ENCODE measurements around the gene PRM3. TPM values are rescaled to one million over a fixed set of nuclear protein-coding genes. Genes with fewer than 3 reads are reported as not detected.

Gene PRM3
- total RNA-seq, 1 experiment from 2014 or later, result not detected

GRCh38 chr16:11258553-11259492, 14.6 kb downstream of the PRM3 start:
- no peak for DNase-seq (ENCODE audit: low read depth)

GRCh38 chr16:11257131-11257938, 16.1 kb downstream of the PRM3 start:
- DNase-seq (ENCODE audit: low read depth), result peak; percentile 82

- no peak for DNase-seq (ENCODE audit: low read depth)
Observed at GRCh38 chr16:11256661-11257130, 16.7 kb downstream of the PRM3 start.

GRCh38 chr16:11255737-11256660, 17.4 kb downstream of the PRM3 start, which contains the start of gene SOCS1:
Gene SOCS1 (minus strand): TSS chr16:11256204. CDS start chr16:11255478, 726 bp downstream.
- peak; percentile 88 for DNase-seq (ENCODE audit: low read depth)

- DNase-seq (ENCODE audit: low read depth), result peak; percentile 65
Observed at GRCh38 chr16:11254913-11255736, 18.3 kb downstream of the PRM3 start.

- DNase-seq (ENCODE audit: low read depth), result no peak
Observed at GRCh38 chr16:11253995-11254912, 19.2 kb downstream of the PRM3 start.

- DNase-seq (ENCODE audit: low read depth), result no peak
Observed at GRCh38 chr16:11253009-11253994, 20.1 kb downstream of the PRM3 start.

GRCh38 chr16:11252482-11252931, 20.9 kb downstream of the PRM3 start:
- DNase-seq (ENCODE audit: low read depth), result no peak

- DNase-seq (ENCODE audit: low read depth), result peak; percentile 23
Observed at GRCh38 chr16:11251525-11252481, 21.6 kb downstream of the PRM3 start.

GRCh38 chr16:11250786-11251524, 22.5 kb downstream of the PRM3 start:
- DNase-seq (ENCODE audit: low read depth), result no peak

- DNase-seq (ENCODE audit: low read depth), result no peak
Observed at GRCh38 chr16:11250091-11250785, 23.2 kb downstream of the PRM3 start.

- DNase-seq (ENCODE audit: low read depth), result no peak
Observed at GRCh38 chr16:11249233-11250061, 24.0 kb downstream of the PRM3 start.

GRCh38 chr16:11248133-11248532, 25.3 kb downstream of the PRM3 start:
- no peak for DNase-seq (ENCODE audit: low read depth)

- DNase-seq (ENCODE audit: low read depth), result no peak
Observed at GRCh38 chr16:11245988-11246387, 27.4 kb downstream of the PRM3 start.
